GM19372 (cell line): Measurements from ENCODE around the gene PLCZ1.
"Not testable (repeated sequence)": the region's sequence is repeated elsewhere in the genome, so short reads cannot be mapped to it uniquely, and the experiment has no call there.

Experiments used
- ATAC-seq: cut with Tn5 transposase; IDR thresholded peaks from one replicate; pipeline ENCODE4 v1.9.1; 2021; ENCODE audit warnings: mild to moderate bottlenecking, low read depth, moderate library complexity; ENCODE audit not compliant: unreplicated experiment

Gene PLCZ1, protein sequence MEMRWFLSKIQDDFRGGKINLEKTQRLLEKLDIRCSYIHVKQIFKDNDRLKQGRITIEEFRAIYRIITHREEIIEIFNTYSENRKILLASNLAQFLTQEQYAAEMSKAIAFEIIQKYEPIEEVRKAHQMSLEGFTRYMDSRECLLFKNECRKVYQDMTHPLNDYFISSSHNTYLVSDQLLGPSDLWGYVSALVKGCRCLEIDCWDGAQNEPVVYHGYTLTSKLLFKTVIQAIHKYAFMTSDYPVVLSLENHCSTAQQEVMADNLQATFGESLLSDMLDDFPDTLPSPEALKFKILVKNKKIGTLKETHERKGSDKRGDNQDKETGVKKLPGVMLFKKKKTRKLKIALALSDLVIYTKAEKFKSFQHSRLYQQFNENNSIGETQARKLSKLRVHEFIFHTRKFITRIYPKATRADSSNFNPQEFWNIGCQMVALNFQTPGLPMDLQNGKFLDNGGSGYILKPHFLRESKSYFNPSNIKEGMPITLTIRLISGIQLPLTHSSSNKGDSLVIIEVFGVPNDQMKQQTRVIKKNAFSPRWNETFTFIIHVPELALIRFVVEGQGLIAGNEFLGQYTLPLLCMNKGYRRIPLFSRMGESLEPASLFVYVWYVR

GRCh38 chr12:18737819-18738218 is at the start of gene PLCZ1, which contains the start of gene CAPZA3:
Gene PLCZ1, minus strand, starts transcription at chr12:18738012. Its CDS starts 641 bp downstream, at chr12:18737371.
Gene CAPZA3, plus strand, starts transcription at chr12:18738119. Its CDS starts 150 bp downstream, at chr12:18738269.
- no peak for ATAC-seq

GRCh38 chr12:18785465-18785864 is 47.7 kb upstream of the PLCZ1 start:
- not testable (repeated sequence) for ATAC-seq

GRCh38 chr12:18782827-18783226 is 45.0 kb upstream of the PLCZ1 start:
- no peak for ATAC-seq

GRCh38 chr12:18766479-18766878 is 28.7 kb upstream of the PLCZ1 start:
- not testable (repeated sequence) for ATAC-seq

- no peak for ATAC-seq
Measured at GRCh38 chr12:18755341-18755740, 17.5 kb upstream of the PLCZ1 start.

GRCh38 chr12:18754124-18754707 is 16.4 kb upstream of the PLCZ1 start:
- no peak for ATAC-seq

GRCh38 chr12:18753481-18754123 is 15.8 kb upstream of the PLCZ1 start:
- ATAC-seq, result no peak

- ATAC-seq, result no peak
Measured at GRCh38 chr12:18752947-18753346, 15.1 kb upstream of the PLCZ1 start.

DNA sequence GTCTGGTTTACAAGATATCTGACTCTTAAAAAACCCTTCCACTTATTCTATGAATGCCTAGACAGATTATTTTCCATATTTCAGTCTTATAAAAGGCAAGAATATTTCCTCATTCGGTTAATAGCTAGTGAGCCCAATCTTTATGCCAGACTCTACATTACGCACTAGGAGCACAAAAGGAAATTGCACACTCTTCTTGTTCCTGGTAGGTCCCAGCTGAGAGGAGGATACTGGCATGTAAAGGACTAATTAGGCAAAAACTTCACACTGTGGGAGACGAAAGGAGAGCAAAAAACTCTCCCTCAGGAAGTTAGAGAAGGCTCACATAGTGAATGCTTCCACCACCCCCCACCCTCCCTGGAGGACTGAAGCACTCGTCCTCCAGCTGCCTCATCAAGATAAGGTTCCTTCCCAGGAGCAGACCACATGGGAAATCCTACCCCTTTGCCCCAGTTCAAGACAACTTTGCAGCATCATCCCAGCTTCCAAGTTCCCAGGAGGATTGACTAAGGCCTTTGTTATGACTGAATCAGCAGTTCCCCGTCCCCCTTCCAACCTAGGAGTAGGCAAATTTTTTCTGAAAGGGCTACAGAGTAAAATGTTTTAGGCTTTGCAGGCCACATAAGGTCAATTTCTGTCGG is 14.6 kb upstream of the PLCZ1 start:
- ATAC-seq, result no peak

DNA sequence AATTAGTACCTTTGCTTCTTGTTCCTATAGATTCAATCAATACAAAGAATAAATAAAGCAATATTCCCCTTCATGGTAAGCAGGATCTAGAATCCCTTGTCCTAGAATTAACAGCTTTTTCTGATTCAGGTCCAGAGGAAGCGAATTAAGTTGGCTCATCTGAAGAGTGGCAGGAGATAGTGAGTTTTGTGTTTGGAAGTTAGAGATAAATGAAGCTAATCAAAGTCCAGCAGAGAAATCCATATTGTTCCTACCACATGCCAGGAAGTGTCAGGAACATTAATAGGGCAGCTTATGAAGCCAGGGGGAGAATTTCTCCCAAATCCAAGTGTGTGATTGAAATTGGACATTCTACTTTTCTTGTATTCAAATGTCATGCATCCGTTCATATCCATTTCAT is 14.1 kb upstream of the PLCZ1 start:
- ATAC-seq, result no peak

GRCh38 chr12:18750085-18750484 is 12.3 kb upstream of the PLCZ1 start:
- no peak for ATAC-seq

DNA sequence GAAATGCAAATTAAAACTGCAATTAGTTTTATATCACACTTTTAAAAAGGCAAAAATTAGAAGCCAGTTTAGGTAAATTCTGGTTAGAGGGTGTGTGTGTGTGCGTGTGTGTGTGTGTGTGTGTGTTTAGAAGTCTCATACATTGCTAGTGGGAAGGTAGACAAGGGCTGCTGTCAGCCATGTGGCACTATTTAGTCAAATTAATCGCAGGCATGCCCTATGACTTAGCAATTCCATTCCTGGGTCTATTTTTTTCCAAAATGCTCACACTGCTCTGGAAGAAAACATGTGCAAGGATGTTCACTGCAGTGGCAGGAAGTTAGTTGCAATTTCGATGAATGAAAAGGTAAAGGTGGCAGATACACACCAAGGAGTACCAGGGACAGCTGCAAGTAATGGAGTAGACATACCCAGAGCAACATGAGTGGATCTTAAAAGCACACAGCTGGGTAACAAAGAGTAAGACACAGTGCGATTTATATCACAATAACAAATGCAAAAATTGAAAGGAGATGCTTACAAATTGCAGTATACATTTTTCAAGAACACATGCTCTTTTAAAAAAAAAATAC is 11.7 kb upstream of the PLCZ1 start:
- no peak for ATAC-seq

DNA sequence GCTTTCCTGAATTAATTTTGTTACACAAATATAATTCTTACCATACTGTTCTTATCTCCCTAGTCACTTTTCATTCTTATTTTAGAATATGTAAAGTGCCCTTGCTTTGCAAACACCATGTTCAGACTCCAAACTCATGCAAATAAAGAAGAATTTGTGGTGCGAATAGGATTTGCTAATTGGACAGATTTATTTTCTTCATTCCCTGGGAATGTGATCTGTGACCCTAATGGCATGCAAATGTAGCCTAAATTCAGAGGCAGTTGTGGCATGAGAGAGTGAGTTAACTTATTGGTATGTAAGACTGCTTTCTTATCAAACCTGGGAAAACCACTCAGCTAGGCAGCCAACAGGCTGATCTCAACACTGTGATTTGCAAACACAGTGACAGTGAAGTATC is 10.1 kb upstream of the PLCZ1 start:
- no peak for ATAC-seq

GRCh38 chr12:18731156-18731555 is 6.7 kb downstream of the PLCZ1 start:
- ATAC-seq, result no peak

DNA sequence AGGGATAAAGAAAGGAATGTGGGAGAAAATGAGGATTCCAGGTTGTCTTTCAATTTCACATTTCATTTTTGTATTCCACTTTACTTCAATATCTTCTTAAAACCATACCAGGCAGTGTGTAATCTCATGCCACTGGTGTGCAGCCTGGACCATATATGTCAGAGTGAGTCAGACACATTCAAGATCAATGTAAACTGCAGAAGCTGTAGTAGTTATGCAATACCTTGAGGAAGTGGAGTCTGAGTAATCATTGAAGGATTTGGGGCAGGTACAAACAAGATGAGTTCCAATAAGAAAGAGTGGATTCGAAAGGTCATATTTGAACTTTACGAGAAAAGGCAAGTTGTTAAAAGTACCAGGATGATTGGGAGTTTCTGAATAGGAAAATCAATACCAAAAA is 14.1 kb downstream of the PLCZ1 start:
- ATAC-seq, result no peak

DNA sequence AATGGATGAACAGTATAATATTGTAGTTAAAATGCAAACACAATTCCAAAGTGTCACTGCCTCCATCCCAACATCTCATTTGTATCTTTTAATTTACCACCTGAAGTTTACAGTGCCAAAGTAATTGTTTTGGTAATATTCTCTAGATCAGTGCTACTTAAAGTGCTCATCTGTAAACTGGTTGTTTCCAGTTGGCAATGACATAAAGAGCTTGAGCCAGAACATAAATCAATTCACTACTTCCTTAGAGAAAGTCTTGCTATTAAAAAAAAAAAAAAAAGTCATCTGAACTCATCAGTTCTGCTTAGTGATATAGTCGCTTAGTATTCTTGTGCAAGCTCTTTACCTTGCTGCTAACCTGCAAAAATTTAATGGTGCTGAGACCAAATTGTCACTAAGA is 16.4 kb downstream of the PLCZ1 start:
- ATAC-seq, result no peak

DNA sequence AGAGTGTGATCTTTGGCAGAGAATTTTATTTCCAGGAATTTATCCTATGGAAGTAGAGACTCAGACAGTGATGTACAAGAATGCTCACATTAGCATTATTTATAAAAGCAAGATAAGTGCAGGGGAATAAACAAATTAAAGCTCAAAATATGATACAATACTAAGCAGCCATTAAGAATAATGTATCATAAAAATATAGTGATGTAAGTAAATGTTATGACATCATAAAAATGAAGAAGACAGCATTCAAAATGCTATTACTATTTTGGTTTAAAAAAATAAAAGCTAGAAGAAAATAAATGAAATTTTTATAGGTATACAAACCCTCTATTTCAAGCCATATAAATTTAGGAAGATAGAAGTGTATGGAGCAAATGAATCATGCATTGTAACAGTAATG is 17.1 kb downstream of the PLCZ1 start:
- ATAC-seq, result no peak

GRCh38 chr12:18719922-18720510 is 17.8 kb downstream of the PLCZ1 start:
- ATAC-seq, result no peak

- ATAC-seq, result no peak
Measured at GRCh38 chr12:18718462-18718861, 19.4 kb downstream of the PLCZ1 start.

DNA sequence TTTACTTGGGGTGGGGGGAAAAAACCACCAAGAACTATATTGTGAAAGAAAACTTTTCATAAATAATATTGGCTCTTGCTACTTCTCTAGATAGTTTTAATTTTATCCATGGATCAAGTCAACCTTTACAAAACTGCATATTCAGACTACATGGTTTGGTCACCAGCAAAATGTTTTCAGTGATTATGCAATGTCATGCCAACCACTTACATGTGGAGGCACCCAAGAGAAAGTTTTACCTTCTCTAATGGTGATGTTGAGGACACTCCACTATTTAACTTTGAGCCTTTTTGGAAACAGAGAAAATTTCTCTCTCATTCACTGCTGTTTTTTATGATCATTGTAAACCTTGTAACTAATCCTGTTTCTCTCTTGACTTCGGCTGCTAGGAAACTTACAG is 21.6 kb downstream of the PLCZ1 start:
- ATAC-seq, result no peak
